Central memory CD8-positive, alpha-beta T cell (primary cell): Measurements from ENCODE around the gene TOLLIP.
A peak's percentile ranks its signal among the peaks of the same experiment; 100 is the strongest.
"Not testable (repeated sequence)": the region's sequence is repeated elsewhere in the genome, so short reads cannot be mapped to it uniquely, and the experiment has no call there.

Experiments
- ATAC-seq: fragments of 150-1000 bp; cut with Tn5 transposase; replicated peaks from 2 replicates; pipeline ENCODE4 v1.10.0; 2022; ENCODE audit warnings: mild to moderate bottlenecking, moderate FRiP score, moderate number of reproducible peaks; ENCODE audit not compliant: poor library complexity, severe bottlenecking; ENCODE audit errors: extremely low read depth
- DNase-seq, 2 donors: peaks; one replicate each; pipeline ENCODE4 v3.0.0; 2021; ENCODE audit warnings: low spot score in 2 of 2
- H3K27ac Mint-ChIP-seq: one replicate; pipeline ENCODE4 v1.8.0; 2022; ENCODE audit warnings: low read depth, mild to moderate bottlenecking, moderate library complexity, mixed read lengths
- H3K27me3 Mint-ChIP-seq: one replicate; pipeline ENCODE4 v1.8.0; 2022; ENCODE audit warnings: mixed read lengths
- H3K36me3 Mint-ChIP-seq: one replicate; pipeline ENCODE4 v1.8.0; 2022; ENCODE audit warnings: mild to moderate bottlenecking, moderate library complexity, mixed read lengths; ENCODE audit not compliant: insufficient read depth
- H3K4me1 Mint-ChIP-seq: one replicate; pipeline ENCODE4 v1.8.0; 2022; ENCODE audit warnings: mixed read lengths
- H3K4me3 Mint-ChIP-seq: one replicate; pipeline ENCODE4 v1.8.0; 2022; ENCODE audit warnings: mild to moderate bottlenecking, moderate library complexity, mixed read lengths
- H3K9me3 Mint-ChIP-seq: one replicate; pipeline ENCODE4 v1.8.0; 2022; ENCODE audit warnings: mixed read lengths

Gene TOLLIP

DNA sequence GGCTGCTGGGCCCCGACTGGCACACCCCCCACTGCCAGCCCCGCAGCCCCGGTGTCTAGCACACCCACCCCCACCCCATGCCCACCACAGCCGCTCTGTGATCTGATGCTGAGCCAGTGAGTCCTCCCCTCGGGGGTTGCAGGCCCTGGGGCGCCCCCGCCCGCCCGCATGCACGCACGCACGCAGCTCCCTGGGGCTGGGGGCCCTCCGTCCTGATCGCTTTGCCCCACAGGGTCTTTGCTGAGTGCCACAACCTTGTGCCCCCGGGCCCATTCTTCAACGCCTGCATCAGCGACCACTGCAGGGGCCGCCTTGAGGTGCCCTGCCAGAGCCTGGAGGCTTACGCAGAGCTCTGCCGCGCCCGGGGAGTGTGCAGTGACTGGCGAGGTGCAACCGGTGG is 54.3 kb downstream of the TOLLIP start:
- Mint-ChIP-seq H3K27me3 (no peaks in the 10 kb centered on the region), H3K9me3 (no peaks in the 10 kb centered on the region), H3K36me3 (peaks cover 7% of the 10 kb centered on the region), H3K4me3 (no peak overlapping the region), H3K27ac (no peak overlapping the region), H3K4me1 (peaks cover 16% of the 10 kb centered on the region)
- no peak for ATAC-seq
- no peak for DNase-seq

DNA sequence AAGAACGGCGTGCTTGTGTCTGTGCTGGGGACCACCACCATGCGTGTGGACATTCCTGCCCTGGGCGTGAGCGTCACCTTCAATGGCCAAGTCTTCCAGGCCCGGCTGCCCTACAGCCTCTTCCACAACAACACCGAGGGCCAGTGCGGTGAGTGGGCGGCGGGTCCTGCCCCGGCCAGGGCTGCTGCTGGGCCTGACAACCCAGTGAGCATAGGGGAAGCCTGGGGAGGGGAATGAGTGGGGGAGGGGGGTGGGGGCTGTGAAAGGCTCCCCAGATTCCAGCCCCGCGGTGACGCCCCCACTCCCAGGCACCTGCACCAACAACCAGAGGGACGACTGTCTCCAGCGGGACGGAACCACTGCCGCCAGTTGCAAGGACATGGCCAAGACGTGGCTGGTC is 54.7 kb downstream of the TOLLIP start:
- peaks cover 16% of the 10 kb centered on the region for H3K4me1 Mint-ChIP-seq
- peaks cover 7% of the 10 kb centered on the region for H3K36me3 Mint-ChIP-seq
- ATAC-seq (no peak), DNase-seq (no peak)
- H3K4me3 Mint-ChIP-seq, result no peak overlapping the region
- no peaks in the 10 kb centered on the region for H3K9me3 Mint-ChIP-seq
- no peak overlapping the region for H3K27ac Mint-ChIP-seq
- no peaks in the 10 kb centered on the region for H3K27me3 Mint-ChIP-seq

- H3K27ac Mint-ChIP-seq, result no peak overlapping the region
- peaks cover 16% of the 10 kb centered on the region for H3K4me1 Mint-ChIP-seq
- ATAC-seq (no peak), DNase-seq (no peak)
- no peak overlapping the region for H3K4me3 Mint-ChIP-seq
- no peaks in the 10 kb centered on the region for H3K9me3 Mint-ChIP-seq
- H3K36me3 Mint-ChIP-seq, result peaks cover 7% of the 10 kb centered on the region
- no peaks in the 10 kb centered on the region for H3K27me3 Mint-ChIP-seq
Measured at GRCh38 chr11:1254086-1254648, 55.3 kb downstream of the TOLLIP start.

DNA sequence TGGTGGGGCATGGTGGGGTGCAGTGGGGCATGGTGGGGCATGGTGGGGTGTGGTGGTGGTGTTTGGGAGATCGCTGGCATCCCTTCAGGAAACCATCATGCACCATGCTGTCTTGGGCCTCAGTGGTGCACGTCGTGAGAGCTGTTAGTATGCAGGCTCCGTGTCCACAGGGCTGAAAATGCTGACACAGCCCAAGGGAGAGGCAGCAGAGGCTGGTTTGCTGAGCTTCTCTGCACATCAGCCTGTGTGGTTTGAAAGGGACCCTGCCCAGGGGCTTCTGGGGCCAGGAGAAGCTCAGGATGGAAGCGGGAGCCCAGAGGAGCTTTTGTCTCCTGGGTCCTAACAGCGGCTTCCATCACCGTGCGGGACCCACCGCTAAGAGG is 56.3 kb downstream of the TOLLIP start:
- H3K27ac Mint-ChIP-seq, result no peak overlapping the region
- H3K27me3 Mint-ChIP-seq, result no peaks in the 10 kb centered on the region
- no peaks in the 10 kb centered on the region for H3K9me3 Mint-ChIP-seq
- no peak for DNase-seq
- peaks cover 16% of the 10 kb centered on the region for H3K4me1 Mint-ChIP-seq
- H3K4me3 Mint-ChIP-seq, result no peak overlapping the region
- no peak for ATAC-seq
- H3K36me3 Mint-ChIP-seq, result peaks cover 4% of the 10 kb centered on the region

- no peaks in the 10 kb centered on the region for H3K9me3 Mint-ChIP-seq
- H3K27me3 Mint-ChIP-seq, result no peaks in the 10 kb centered on the region
- H3K27ac Mint-ChIP-seq, result no peak overlapping the region
- no peak for ATAC-seq
- H3K4me3 Mint-ChIP-seq, result no peak overlapping the region
- peaks cover 16% of the 10 kb centered on the region for H3K4me1 Mint-ChIP-seq
- H3K36me3 Mint-ChIP-seq, result peaks cover 4% of the 10 kb centered on the region
- DNase-seq, result no peak
Measured at GRCh38 chr11:1252371-1253102, 56.9 kb downstream of the TOLLIP start.

DNA sequence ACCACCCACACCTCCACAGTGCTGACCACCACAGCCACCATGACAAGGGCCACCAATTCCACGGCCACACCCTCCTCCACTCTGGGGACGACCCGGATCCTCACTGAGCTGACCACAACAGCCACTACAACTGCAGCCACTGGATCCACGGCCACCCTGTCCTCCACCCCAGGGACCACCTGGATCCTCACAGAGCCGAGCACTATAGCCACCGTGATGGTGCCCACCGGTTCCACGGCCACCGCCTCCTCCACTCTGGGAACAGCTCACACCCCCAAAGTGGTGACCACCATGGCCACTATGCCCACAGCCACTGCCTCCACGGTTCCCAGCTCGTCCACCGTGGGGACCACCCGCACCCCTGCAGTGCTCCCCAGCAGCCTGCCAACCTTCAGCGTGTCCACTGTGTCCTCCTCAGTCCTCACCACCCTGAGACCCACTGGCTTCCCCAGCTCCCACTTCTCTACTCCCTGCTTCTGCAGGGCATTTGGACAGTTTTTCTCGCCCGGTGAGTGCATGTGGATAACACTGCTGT is 58.1 kb downstream of the TOLLIP start:
- no peak for ATAC-seq
- Mint-ChIP-seq H3K4me3 (no peak overlapping the region), H3K36me3 (peaks cover 4% of the 10 kb centered on the region), H3K27me3 (no peaks in the 10 kb centered on the region), H3K9me3 (no peaks in the 10 kb centered on the region), H3K27ac (peak overlapping the region; percentile 39), H3K4me1 (peaks cover 16% of the 10 kb centered on the region)
- no peak for DNase-seq

DNA sequence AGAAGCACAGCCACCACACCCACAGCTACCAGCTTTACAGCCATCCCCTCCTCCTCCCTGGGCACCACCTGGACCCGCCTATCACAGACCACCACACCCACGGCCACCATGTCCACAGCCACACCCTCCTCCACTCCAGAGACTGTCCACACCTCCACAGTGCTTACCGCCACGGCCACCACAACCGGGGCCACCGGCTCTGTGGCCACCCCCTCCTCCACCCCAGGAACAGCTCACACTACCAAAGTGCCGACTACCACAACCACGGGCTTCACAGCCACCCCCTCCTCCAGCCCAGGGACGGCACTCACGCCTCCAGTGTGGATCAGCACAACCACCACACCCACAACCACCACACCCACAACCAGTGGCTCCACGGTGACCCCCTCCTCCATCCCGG is 59.0 kb downstream of the TOLLIP start:
- not testable (repeated sequence) for H3K9me3 Mint-ChIP-seq, ATAC-seq, H3K4me3 Mint-ChIP-seq, H3K27me3 Mint-ChIP-seq, H3K36me3 Mint-ChIP-seq, DNase-seq
- Mint-ChIP-seq H3K27ac (peak overlapping the region; percentile 39), H3K4me1 (peaks cover 16% of the 10 kb centered on the region)

DNA sequence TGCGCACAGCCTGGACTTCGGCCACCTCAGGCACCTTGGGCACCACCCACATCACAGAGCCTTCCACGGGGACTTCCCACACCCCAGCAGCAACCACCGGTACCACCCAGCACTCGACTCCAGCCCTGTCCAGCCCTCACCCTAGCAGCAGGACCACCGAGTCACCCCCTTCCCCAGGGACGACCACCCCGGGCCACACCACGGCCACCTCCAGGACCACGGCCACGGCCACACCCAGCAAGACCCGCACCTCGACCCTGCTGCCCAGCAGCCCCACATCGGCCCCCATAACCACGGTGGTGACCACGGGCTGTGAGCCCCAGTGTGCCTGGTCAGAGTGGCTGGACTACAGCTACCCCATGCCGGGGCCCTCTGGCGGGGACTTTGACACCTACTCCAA is 60.5 kb downstream of the TOLLIP start:
- not testable (repeated sequence) for H3K27me3 Mint-ChIP-seq, ATAC-seq, H3K36me3 Mint-ChIP-seq, H3K4me3 Mint-ChIP-seq, H3K27ac Mint-ChIP-seq, H3K9me3 Mint-ChIP-seq, DNase-seq
- H3K4me1 Mint-ChIP-seq, result peaks cover 16% of the 10 kb centered on the region

DNA sequence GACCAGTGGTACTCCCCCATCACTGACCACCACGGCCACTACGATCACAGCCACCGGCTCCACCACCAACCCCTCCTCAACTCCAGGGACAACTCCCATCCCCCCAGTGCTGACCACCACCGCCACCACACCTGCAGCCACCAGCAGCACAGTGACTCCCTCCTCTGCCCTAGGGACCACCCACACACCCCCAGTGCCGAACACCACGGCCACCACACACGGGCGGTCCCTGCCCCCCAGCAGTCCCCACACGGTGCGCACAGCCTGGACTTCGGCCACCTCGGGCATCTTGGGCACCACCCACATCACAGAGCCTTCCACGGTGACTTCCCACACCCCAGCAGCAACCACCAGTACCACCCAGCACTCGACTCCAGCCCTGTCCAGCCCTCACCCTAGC is 62.4 kb downstream of the TOLLIP start:
- not testable (repeated sequence) for H3K9me3 Mint-ChIP-seq, H3K27ac Mint-ChIP-seq, ATAC-seq, H3K36me3 Mint-ChIP-seq, H3K4me3 Mint-ChIP-seq, DNase-seq, H3K27me3 Mint-ChIP-seq
- H3K4me1 Mint-ChIP-seq, result peaks cover 14% of the 10 kb centered on the region

DNA sequence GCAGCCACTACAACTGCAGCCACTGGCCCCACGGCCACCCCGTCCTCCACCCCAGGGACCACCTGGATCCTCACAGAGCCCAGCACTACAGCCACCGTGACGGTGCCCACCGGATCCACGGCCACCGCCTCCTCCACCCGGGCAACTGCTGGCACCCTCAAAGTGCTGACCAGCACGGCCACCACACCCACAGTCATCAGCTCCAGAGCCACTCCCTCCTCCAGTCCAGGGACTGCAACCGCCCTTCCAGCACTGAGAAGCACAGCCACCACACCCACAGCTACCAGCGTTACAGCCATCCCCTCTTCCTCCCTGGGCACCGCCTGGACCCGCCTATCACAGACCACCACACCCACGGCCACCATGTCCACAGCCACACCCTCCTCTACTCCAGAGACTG is 63.1 kb downstream of the TOLLIP start:
- not testable (repeated sequence) for H3K27me3 Mint-ChIP-seq, H3K27ac Mint-ChIP-seq, DNase-seq, H3K36me3 Mint-ChIP-seq, H3K4me1 Mint-ChIP-seq, ATAC-seq, H3K9me3 Mint-ChIP-seq, H3K4me3 Mint-ChIP-seq

GRCh38 chr11:1245717-1246116 is 63.7 kb downstream of the TOLLIP start:
- not testable (repeated sequence) for H3K27me3 Mint-ChIP-seq, H3K4me3 Mint-ChIP-seq, DNase-seq, H3K4me1 Mint-ChIP-seq, ATAC-seq, H3K27ac Mint-ChIP-seq, H3K9me3 Mint-ChIP-seq, H3K36me3 Mint-ChIP-seq

- not testable (repeated sequence) for DNase-seq, H3K9me3 Mint-ChIP-seq, H3K36me3 Mint-ChIP-seq, ATAC-seq, H3K4me3 Mint-ChIP-seq, H3K27me3 Mint-ChIP-seq, H3K4me1 Mint-ChIP-seq, H3K27ac Mint-ChIP-seq
Measured at GRCh38 chr11:1244557-1244956, 64.9 kb downstream of the TOLLIP start.

- H3K4me3 Mint-ChIP-seq, H3K9me3 Mint-ChIP-seq, ATAC-seq, H3K27me3 Mint-ChIP-seq, DNase-seq, H3K36me3 Mint-ChIP-seq, H3K4me1 Mint-ChIP-seq, H3K27ac Mint-ChIP-seq: not testable (repeated sequence)
Measured at GRCh38 chr11:1243521-1243920, 65.9 kb downstream of the TOLLIP start.
